ENCODE data around the gene BST1.
"Not testable (repeated sequence)": the region's sequence is repeated elsewhere in the genome, so short reads cannot be mapped to it uniquely, and the experiment has no call there.

BST1 gene

DNA sequence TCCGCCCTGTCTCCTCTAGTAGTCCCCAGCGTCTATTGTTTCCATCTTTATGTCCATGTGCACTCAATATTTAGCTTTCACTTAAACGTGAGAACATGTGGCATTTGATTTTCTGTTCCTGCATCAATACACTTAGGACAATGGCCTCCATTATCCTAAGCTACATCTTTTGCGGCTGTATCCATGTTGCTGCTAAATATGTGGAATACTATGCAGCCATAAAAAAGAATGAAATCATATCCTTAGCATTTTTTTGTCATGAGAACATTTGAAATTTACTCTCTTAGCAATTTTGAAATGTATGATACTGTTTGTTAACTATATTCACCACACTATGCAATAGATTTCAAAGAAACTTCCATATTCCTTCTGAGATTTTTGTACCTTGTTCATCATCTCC lies 55.4 kb downstream of the BST1 start:
- Histone ChIP-seq H3K27me3 (ENCODE audit: insufficient read depth, poor library complexity, severe bottlenecking) (no peaks in the 10 kb centered on the region), H3K4me3 (replicated peaks; ENCODE audit: insufficient read depth, low read length) (no peak overlapping the region), H3K27ac (replicated peaks) (no peak overlapping the region)
- TF ChIP-seq, protein P1, sequence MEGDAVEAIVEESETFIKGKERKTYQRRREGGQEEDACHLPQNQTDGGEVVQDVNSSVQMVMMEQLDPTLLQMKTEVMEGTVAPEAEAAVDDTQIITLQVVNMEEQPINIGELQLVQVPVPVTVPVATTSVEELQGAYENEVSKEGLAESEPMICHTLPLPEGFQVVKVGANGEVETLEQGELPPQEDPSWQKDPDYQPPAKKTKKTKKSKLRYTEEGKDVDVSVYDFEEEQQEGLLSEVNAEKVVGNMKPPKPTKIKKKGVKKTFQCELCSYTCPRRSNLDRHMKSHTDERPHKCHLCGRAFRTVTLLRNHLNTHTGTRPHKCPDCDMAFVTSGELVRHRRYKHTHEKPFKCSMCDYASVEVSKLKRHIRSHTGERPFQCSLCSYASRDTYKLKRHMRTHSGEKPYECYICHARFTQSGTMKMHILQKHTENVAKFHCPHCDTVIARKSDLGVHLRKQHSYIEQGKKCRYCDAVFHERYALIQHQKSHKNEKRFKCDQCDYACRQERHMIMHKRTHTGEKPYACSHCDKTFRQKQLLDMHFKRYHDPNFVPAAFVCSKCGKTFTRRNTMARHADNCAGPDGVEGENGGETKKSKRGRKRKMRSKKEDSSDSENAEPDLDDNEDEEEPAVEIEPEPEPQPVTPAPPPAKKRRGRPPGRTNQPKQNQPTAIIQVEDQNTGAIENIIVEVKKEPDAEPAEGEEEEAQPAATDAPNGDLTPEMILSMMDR (IDR thresholded peaks at IDR 0.05; ENCODE audit: insufficient read depth, low read length): no peak
- TF ChIP-seq SPI1 (IDR thresholded peaks at IDR 0.05; ENCODE audit: borderline replicate concordance, low read depth) (no peak), GABPA (IDR thresholded peaks at IDR 0.05; ENCODE audit: low read depth) (no peak)
- no peak for DNase-seq (ENCODE audit: low read depth in 1 of 2, low spot score in 1 of 2)

DNA sequence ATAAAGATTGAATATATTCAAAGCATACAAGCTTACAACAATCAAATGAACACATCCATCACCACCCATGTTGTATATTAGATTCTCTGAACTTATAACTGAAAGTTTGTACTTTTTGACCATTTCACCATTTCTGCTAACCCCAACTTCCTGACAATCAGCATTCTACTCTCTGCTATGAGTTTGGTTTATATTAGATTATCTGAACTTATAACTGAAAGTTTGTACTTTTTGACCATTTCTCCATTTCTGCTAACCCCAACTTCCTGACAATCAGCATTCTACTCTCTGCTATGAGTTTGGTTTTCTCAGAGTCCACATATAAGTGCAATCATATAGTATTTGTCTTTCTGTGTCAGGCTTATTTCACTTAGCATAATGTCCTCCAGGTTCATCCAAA lies 59.6 kb downstream of the BST1 start:
- DNase-seq (ENCODE audit: low read depth in 1 of 2, low spot score in 1 of 2); H3K4me3 ChIP-seq (replicated peaks; ENCODE audit: insufficient read depth, low read length); H3K27ac ChIP-seq (replicated peaks); H3K27me3 ChIP-seq (ENCODE audit: insufficient read depth, poor library complexity, severe bottlenecking): not testable (repeated sequence)

DNA sequence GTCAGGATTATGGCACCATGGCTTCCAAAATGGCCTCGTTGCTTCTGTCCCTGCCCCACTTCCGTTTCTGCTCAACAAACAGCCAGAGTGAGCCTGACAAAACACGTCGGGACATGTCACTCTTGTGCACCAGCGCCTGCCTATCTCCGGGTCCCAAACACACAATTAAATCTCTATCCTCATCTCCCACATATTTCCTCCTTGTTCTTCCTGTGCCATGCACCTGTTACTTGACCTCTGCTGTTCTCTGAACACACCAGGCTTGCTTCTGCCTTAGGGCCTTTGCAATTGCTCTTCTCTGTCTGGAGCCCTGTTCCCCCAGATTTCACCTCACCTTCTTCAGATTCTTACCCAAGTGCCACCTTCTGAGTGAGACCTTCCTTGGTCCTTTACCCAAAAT lies 62.5 kb downstream of the BST1 start:
- TF ChIP-seq SPI1 (IDR thresholded peaks at IDR 0.05; ENCODE audit: borderline replicate concordance, low read depth): peak; percentile 43; the same call in 1 of the 2 replicates
- TF ChIP-seq, protein P1 (IDR thresholded peaks at IDR 0.05; ENCODE audit: insufficient read depth, low read length): no peak

DNA sequence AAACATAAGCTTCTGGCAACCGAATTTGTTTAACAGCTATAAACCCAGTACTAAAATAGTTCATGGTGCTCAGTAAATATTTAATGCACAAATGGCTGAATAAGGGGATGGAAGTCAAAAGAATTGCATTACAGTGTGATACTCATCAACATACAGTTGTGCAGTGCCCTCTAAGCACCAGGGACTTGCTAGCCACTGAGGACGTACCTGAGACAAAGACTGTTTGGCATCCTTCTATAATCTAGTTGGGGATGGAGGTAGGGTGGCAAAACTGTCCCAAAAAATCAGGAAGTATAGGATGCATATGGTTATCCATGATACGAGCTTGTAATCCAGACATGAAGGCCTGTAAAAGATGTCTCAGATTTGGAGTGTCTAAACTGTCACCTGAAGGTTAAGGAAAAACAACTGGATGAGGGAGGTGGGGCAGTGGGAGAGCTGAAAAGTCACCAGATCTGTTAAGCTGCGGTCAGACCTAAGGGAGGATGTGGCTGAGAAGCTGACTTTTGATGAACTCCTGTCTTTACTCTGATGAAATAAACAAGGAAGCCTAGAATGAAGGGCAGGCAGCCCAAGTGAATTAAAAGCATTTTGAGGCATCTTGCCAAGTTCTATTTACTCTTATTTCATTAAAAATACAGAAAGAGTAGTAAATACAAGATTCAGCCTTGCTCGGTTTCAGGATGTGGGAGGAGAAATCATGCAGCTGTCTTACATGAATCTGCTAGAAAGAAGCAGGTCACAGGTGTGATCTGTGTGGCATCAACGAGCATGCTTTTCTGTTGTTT lies 63.2 kb downstream of the BST1 start:
- peak; percentile 63 to 68 for DNase-seq (ENCODE audit: low read depth in 1 of 2, low spot score in 1 of 2)
- Histone ChIP-seq H3K4me3 (replicated peaks; ENCODE audit: insufficient read depth, low read length) (no peak overlapping the region), H3K27ac (replicated peaks) (peak overlapping the region; percentile 4), H3K27me3 (ENCODE audit: insufficient read depth, poor library complexity, severe bottlenecking) (no peaks in the 10 kb centered on the region)
- TF ChIP-seq GABPA (IDR thresholded peaks at IDR 0.05; ENCODE audit: low read depth): no peak
- TF ChIP-seq, protein P1 (IDR thresholded peaks at IDR 0.05; ENCODE audit: insufficient read depth, low read length): no peak
- peak; percentile 54; the same call in 1 of the 2 replicates for TF ChIP-seq SPI1 (IDR thresholded peaks at IDR 0.05; ENCODE audit: borderline replicate concordance, low read depth)

More for the DNA sequence above, 62.5 kb downstream of the BST1 start:
- H3K27me3 ChIP-seq (ENCODE audit: insufficient read depth, poor library complexity, severe bottlenecking): no peaks in the 10 kb centered on the region
- peak overlapping the region; percentile 4 for H3K27ac ChIP-seq (replicated peaks)
- H3K4me3 ChIP-seq (replicated peaks; ENCODE audit: insufficient read depth, low read length): no peak overlapping the region
- peak in 1 of 2 experiments; percentile 21 for DNase-seq (ENCODE audit: low read depth in 1 of 2, low spot score in 1 of 2)

DNA sequence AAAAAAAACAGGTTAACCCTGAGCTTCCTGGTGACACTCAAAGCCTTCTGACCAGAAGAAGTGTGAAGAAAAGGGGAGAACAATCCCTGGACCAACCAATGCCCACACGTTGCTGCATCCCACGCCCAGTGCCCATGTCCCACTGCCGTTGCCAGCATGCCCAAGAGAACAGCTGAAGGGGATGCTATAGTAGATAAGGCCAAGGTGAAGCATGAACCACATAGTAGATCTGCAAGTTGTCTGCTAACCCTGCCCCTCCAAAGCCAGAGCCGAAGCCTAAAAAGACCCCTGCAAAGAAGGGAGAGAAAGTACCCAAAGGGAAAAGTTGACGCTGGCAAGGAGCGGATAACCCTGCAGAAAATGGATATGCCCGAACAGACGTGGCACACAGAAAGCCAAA lies 64.0 kb downstream of the BST1 start:
- Histone ChIP-seq H3K27me3 (ENCODE audit: insufficient read depth, poor library complexity, severe bottlenecking) (no peaks in the 10 kb centered on the region), H3K4me3 (replicated peaks; ENCODE audit: insufficient read depth, low read length) (no peak overlapping the region), H3K27ac (replicated peaks) (no peak overlapping the region)
- no peak for DNase-seq (ENCODE audit: low read depth in 1 of 2, low spot score in 1 of 2)
- TF ChIP-seq POLR2AphosphoS5 (IDR thresholded peaks at IDR 0.05; ENCODE audit: low read depth): no peak
- TF ChIP-seq, protein P2, sequence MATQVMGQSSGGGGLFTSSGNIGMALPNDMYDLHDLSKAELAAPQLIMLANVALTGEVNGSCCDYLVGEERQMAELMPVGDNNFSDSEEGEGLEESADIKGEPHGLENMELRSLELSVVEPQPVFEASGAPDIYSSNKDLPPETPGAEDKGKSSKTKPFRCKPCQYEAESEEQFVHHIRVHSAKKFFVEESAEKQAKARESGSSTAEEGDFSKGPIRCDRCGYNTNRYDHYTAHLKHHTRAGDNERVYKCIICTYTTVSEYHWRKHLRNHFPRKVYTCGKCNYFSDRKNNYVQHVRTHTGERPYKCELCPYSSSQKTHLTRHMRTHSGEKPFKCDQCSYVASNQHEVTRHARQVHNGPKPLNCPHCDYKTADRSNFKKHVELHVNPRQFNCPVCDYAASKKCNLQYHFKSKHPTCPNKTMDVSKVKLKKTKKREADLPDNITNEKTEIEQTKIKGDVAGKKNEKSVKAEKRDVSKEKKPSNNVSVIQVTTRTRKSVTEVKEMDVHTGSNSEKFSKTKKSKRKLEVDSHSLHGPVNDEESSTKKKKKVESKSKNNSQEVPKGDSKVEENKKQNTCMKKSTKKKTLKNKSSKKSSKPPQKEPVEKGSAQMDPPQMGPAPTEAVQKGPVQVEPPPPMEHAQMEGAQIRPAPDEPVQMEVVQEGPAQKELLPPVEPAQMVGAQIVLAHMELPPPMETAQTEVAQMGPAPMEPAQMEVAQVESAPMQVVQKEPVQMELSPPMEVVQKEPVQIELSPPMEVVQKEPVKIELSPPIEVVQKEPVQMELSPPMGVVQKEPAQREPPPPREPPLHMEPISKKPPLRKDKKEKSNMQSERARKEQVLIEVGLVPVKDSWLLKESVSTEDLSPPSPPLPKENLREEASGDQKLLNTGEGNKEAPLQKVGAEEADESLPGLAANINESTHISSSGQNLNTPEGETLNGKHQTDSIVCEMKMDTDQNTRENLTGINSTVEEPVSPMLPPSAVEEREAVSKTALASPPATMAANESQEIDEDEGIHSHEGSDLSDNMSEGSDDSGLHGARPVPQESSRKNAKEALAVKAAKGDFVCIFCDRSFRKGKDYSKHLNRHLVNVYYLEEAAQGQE (IDR thresholded peaks at IDR 0.05; ENCODE audit: insufficient replicate concordance, low read depth): no peak

All from HL-60 (cell line).